Astrocyte of the hippocampus (primary cell): ENCODE measurements around the gene CMSS1.
A peak's percentile ranks its signal among the peaks of the same experiment; 100 is the strongest.

Experiments
- DNase-seq: peaks from one replicate; pipeline ENCODE4 v3.0.0; 2011; ENCODE audit warnings: low read depth, low spot score

CMSS1 gene

DNA sequence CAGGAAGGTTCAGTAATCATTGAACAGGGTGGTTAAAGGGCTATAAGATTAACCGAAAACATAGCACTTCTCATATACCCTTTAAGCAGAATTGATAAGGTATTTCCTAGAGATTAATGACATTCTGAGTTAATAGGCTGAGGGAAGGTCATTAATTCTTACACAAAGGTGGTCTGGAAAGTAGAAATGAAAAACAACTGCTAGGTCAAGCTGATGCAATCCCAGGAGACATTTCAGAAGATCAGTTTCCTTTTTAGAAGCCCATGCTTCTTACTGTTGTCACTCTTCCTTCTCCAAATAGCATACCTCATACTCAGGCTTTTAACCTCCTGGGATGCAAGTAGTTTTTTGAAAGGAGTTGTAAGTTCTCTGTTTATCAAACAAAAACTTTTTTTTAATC lies 287.8 kb downstream of the CMSS1 start:
- DNase-seq, result no peak

DNA sequence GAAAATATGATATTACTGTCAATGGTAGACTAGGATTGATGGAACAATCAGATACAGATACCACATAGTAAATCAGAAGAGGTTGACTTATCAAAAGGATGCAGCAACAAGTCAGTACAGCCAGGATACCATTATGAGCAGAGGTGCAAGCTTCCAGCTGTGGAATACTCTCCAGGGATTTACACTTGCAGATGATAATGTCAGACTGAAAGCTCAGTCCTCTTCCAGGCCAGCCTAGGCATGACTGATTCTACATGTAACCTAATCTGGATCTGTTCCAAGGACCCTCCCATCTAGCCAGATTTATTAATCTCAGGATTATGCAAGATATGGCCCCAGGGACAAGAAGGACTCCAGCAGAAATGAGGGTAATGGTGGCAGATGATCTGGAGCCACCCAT lies 288.4 kb downstream of the CMSS1 start:
- DNase-seq, result no peak

DNA sequence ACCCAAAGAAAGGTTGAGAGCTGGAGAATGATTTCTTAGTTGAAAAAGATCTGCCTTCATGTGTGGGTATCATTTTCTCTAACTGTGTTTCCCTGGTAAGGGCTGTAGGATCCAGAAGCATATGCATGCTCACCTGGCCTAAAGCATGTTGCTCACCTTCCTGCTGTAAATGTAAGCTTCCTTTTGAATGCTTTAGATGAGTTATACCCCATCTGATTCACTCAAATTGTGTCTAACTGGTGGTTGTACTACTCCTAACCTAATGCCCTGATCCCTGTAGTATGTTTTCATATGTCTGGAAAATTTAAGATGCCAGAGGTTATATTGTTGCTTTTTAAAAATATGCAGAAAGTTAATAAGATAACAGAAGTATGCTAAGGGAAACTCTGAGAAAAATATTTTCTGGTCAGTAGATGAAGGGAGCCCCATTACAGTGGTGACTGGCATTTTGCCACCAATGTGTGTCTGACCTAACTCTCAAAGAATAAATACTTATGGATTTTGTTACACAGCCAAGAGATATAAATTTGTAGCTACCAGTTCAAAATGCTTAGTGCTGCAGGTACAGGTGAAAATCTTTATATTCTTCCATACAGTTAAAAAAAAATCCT lies 289.0 kb downstream of the CMSS1 start:
- peak; percentile 55 for DNase-seq

DNA sequence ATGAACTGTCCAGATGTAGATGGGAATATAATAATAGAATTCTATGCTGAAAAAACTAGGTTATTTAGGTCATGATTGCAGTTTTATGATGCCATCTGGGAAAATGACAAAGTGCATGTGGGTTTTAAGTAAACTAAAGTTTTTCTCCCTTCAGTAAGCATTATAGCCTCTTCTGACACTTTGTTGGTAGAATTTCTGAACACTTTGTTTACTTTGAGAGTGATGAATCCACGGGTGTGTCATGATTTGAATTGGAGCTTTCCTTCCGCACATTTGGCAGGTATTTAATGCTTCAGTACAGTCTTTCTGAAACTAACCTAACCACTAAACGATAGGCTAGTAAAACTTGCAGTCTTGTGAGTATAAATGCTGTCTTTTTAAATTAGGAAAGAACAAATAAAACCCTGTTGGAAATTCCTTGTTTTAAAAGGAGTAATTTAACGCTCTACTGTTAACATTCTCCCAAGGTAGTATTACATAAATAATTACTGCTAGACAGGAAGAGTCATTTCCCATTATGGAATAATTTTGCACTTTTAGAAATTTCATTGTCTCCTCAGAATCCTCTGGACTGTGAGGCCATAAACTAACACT lies 289.7 kb downstream of the CMSS1 start:
- DNase-seq, result peak; percentile 40

DNA sequence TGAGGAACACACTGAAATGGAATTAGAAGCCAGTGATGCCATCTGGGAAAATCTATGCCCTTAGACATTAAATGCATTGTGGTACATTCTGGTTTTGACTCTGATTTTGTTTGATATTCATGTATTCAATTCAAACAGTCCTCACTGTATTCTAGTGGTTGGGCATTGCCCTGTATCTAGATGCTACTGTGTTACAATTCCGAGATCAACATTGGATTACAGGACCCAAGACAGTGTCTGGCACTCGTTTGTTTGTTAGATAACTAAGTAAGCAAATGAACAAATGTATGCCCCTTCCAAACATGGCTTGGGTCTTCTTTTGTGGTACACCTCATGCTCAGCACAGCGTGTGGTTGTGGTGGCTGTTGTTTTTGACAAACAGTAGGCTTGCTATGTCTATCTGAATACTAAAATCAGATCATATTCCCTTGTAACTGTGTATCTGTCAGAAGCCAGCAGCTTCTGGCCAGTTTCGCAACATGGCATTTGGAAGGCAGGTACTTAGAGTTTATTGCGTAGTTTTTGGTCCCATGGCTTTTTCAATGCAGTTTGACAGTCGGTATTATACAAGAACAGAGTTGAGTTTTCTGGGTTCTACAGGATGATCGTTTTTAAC lies 290.9 kb downstream of the CMSS1 start:
- DNase-seq, result no peak

DNA sequence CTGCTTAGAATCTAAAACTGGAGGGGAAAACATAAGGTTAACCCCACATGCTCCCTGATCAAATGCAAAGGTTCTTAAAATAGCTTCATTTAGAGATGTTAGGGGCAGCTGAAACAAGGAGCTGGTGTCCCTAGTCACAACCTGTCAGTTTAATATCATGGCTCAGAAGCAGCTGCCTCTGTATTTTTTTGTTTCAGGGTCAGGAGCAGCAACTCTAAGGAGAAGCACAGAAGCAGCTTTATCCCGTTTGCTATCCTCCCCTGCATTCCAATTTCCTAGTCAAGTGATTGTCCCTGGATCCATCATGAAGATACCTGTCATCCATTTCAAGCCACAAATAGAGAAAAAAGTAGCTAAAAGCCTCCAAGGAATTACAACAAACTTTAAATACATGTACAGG lies 292.5 kb downstream of the CMSS1 start:
- DNase-seq, result no peak

DNA sequence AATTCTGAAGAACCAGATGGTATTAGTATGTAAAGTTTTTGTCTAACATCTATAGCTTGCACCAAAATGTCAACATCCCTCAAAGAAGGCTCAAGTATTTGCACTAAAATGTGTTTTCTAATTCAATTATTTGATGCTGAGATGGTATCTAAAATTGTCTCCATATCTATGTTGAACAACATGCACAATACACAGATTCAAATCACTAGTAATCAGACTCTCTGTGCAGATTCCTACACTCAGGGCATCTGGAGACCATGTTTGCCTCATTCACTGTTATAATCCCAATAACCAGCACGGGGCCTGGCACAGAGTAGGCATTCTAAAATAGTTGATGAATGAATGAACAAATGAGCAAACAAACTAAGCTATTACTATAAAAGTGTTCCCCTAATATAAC lies 294.1 kb downstream of the CMSS1 start:
- DNase-seq, result no peak

DNA sequence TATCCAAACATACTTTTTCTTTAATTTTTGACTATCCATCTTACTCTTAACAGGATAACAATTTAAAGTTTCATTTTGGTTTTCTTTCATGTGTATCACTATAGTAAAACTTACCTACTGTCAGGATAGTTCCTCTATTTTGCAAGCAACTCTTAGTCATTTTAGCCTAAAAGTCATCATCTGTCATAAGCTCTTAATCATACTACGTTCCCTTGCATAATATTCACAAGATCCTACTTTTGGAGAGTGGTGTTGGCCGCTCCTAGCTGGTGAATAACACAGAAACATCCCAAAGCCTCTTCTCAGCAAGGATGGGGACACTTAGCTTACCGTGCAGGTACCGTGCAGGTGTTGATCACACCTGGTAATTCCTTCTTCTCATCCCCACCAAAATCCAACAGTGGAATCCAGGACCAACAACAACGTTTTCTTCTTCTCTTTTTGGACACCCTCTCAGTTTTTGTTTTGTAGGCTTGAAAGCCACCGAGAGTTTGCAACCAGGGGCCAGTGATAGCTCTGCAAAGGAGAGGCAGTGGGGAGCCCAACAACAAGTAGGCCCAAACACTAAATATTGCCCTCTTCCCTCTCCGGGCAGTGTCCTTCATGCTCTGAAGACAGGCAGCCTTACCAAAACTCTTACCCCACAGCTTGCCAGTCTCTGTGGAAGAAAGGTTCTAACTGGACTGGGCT lies 296.2 kb downstream of the CMSS1 start:
- no peak for DNase-seq

DNA sequence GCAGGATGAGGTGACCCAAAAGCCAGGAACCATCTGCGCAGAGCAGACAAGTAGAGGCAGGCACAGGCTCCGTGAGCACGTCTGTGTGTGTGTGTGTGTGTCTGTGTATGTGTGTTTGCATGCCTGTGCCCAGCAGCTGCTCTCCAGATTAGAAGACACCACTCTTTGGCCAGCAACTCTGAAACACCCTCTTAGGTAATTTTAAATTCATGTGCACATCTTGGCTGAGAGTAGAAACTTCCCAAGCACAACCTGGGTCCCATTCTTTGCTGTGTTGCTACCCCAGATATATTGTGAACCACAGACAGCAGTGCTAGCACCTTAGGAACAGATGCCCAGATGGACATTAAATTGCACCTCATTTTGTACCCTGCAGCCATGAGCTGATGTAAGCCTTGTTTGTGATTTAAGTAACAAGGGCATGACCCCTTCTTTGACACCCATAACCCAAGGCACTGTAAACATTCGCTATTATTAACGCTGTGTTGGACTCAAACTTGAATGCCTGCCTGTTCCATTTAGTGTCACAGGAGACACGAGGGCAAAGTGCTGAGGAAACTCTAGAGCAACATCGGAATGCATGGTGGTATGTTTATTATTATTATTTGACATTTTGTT lies 296.9 kb downstream of the CMSS1 start, which contains the start of gene FILIP1L:
Gene FILIP1L (minus strand): TSS at position 89 of the 618 bp plus-strand sequence.
- no peak for DNase-seq

DNA sequence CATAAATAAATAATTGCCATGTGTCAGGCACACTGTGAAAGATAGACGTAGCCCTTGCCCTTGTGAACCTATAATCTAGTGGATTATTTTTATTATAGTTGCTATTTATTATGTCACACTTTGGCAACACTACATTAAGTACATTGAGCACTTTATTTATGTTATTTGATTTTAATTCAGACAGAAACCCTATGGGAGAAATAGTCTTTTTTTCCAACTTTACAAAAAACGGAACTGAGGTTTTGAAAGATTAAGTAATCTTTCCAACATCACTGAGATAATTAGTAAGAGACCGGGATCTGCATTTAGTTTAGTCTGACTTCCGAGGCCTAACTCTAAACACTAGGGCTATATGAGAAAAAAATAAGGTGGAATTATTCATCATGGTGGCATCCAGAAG lies 299.4 kb downstream of the CMSS1 start:
- DNase-seq, result no peak

DNA sequence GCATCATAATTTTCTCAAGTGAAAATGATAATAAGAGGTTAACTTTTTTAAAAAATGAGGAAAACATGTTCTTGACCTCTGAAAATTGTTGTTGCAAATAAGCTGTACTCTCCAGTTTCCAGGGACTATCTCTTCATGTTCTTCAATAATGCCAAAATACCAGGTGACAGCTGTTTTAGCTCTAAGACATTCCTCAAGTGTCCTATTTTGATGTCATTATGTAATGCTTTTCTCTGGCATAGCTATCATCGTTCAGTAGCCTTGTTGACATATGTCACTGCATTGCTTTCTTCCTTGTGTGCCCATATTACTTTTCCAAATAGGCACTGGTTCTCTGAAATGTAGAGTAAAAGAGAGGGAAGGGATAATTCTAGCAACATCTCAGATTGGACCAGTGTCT lies 302.4 kb downstream of the CMSS1 start:
- no peak for DNase-seq

DNA sequence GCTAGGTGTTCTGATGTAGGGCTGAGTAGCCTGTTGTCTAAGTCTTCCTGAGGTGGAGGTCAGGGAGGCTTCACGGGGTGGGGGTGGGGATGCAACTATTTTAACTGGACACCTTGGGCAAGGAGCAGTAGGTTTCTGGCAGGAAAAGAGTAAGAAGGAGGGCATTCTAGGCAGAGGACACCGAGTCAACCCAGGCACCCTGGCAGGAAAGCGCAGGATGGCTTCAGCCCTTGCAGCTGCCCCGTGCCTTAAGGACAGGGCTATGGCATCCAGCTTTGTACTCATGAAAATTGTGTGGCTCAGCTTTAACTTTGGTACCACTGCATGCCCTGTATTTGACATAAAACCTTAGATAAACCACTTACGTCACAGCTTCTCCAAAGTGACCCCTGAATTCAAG lies 303.0 kb downstream of the CMSS1 start:
- no peak for DNase-seq

DNA sequence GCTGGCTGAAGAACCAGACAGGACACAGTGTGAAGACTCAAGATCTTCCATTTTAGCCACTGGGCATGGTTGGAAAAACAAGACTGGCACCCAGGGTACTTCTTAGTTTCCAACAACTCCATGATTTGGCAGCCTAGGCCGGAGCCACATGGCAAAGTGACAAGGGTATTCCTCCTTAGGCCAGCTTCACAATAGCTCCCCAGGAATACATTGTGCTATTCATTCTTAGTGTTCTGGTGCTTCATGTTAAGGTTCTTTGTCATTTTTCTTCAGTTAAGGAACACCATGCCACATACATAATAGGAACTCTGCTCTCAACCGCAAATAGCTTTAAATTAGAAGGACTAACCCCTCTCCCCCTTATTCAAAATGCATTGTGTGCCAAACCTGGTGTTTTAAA lies 304.7 kb downstream of the CMSS1 start:
- no peak for DNase-seq

DNA sequence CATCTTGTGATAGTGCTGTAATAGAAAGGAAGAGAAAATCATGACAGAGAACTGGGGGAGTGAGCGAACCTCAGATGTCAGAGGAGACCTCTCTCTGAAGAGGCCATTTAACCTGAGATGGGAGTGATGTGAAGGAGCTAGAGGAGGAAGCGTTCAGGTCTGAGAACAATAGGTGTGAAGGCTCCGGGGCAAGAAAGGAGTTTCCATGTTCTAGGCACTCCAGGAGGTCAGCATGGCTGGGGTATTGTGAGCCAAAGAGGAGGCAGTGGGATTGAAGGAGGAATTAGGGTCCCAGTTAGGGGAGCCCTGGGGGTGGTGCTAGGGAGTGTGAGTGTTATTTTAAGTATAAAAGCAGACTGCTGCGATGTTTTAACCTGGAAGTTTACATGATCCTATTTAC lies 305.4 kb downstream of the CMSS1 start:
- no peak for DNase-seq

DNA sequence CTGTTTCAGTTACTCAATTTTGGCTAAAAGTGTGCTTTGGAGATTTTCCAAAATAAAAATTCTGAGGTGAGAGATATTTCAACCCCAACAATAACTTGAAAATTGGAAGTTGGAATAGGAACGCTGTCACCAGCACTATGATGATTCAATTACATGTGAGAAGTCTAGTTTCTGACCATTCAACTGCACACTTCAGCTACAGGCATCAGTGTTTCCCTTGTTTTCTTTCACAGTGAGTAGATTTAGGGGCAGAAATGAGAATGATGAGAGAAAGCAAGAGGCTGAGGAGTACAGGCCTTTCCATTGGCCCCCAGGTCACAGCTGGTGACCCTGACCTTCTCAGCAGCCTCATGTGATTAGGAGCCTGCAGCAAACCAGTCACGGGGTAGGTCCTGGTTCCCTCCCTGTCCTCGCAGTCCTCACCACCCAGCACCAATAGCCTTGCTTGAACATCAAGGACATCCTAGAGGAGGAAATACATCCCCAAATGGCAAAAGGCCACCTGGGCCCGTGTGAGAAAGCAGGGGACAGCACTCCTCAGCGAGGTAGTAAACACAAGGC lies 306.6 kb downstream of the CMSS1 start:
- DNase-seq, result no peak

DNA sequence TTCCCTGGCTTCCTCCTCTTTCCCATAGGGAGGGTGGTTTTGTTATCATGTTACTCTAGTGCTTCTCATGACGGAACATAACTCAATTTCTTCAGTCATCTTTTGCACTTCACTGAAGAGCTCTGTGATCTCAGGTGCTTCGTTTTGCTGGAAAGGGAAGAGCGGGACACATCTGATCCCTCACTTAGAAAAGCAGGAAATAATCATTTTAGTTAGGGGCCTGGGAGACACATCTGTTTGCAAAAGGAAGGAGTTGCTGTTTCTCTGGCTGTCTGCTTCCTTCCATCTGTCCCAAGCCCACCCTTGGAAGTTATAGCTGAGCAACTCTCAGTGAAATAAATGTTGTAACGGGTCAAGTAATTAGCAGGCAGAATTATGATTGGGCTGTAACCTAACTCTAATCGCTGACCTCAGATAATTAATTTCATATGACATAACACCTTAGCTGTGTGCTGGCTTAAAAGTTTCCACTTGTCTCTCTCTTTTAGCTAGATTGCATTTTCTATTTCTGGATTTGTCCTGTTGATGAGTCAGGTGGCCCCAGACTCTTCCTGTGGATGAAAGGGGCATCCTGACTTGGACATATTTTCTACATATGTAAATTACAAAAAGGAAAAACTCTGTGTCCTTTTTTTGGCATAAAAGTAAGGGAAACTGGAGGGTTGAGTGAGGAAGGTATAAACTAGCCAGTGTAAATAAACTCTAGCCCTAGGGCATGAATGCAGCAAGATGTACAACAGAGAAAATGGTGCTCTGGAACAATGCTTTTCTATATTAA lies 307.7 kb downstream of the CMSS1 start:
- no peak for DNase-seq

DNA sequence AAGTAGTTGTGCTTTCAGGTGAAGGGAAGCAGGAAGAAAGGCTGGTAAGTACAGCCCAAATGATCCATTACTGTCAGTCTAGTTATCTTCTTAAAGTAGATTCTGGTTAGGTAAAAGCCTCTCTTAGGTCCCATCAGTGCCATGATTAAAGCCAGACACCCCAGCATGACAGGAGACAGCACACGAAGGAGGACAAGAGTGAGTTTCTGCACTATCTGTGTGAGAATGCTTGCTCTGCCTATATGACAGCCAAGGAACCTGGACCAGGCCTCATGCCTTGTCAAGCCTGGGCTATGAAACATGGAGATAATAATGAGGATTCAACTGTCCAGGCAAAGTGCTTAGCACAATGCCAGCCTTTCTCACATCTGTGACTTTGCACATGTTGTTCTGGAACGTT lies 310.1 kb downstream of the CMSS1 start:
- no peak for DNase-seq

DNA sequence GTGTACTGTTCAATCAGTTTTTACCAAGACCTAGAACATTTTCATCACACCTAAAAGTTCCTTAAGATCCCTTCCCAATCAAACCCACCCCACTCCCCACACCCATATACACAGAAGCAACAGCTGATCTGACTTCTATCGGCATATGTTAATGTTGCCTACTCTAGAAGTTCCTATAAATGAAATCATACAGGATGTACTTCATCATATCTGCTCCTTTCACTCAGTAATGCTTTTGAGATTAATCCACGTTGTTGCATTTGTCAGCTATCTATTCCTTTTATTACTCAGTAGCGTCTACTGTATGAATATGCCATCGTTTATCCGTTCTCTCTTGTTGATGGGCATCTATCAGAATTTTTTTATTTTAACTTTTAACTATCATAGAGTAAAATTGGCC lies 310.9 kb downstream of the CMSS1 start:
- DNase-seq, result no peak

DNA sequence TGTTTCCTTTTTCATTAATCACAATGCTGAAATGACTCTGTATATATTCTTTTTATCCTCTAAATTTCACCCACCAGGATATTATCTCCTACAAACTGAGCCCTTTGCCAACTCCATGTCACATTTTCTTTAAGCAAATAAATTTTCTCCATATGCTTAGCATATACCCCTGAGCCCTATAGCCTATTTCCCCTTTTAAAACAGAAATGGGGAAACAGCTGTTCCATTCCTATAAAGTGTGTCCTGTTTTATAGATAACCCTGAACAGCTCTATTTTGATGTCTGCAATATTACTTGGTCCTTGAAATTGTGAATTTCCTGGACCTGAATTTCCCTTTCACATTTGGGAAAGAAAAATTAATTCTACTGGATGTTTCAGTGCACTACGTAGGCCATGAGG lies 312.3 kb downstream of the CMSS1 start:
- DNase-seq, result no peak

DNA sequence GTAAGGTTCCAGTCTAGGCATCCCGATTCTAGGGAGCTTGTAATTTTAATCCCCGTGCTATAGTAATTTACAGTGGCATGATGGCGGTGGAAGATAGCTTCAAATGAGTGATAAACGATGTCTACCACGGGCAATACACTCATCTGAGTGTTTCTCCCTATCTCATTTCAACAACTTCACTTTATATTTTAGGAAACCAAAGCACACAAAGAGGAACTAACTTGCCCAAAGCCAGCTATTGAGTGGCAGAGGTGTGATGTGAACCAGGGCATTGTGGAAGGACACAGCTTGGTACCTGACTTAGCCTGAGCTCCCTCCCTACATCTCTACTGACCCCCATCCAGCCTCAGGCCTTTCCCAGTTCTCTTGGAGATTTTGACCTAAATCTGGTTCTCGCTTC lies 313.6 kb downstream of the CMSS1 start:
- DNase-seq, result no peak

DNA sequence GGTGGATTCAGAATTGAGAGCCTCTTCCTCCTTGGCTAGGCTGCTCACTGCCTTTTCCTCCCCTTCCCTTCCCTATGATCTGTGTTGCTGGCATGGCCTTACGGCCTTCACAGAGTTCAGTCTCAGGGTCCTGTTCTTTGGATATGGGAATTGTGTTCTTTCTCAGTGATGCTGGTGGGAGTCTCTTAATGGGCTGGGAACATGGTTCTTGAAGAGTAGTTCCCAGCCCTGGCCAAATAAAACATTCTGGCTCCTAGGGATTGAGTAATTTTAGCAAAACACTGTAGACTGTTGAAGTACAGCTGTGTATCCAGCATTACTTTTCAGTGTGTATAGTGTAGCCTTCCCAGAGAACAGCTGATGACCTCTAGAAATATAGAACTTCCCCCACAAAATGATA lies 319.3 kb downstream of the CMSS1 start:
- DNase-seq, result peak; percentile 7
